Measurements from ENCODE around the gene SLCO3A1.
"Not testable (repeated sequence)": the region's sequence is repeated elsewhere in the genome, so short reads cannot be mapped to it uniquely, and the experiment has no call there.

The SLCO3A1 gene

GRCh38 chr15:92035551-92035950 is 182.0 kb downstream of the SLCO3A1 start:
- DNase-seq (ENCODE audit: low spot score): no peak

GRCh38 chr15:92035961-92036360 is 182.5 kb downstream of the SLCO3A1 start:
- DNase-seq (ENCODE audit: low spot score): no peak

- no peak for DNase-seq (ENCODE audit: low spot score)
These were observed 184.0 kb downstream of the SLCO3A1 start for GRCh38 chr15:92037491-92037890.

GRCh38 chr15:92040350-92040749 is 186.8 kb downstream of the SLCO3A1 start:
- DNase-seq (ENCODE audit: low spot score): no peak

GRCh38 chr15:92041371-92041770 is 187.9 kb downstream of the SLCO3A1 start:
- DNase-seq (ENCODE audit: low spot score): no peak

GRCh38 chr15:92043283-92043682 is 189.8 kb downstream of the SLCO3A1 start:
- no peak for DNase-seq (ENCODE audit: low spot score)

- DNase-seq (ENCODE audit: low spot score): no peak
These were observed 190.8 kb downstream of the SLCO3A1 start for GRCh38 chr15:92044203-92044909.

GRCh38 chr15:92047900-92048299 is 194.4 kb downstream of the SLCO3A1 start:
- DNase-seq (ENCODE audit: low spot score): no peak

GRCh38 chr15:92048739-92049138 is 195.2 kb downstream of the SLCO3A1 start:
- no peak for DNase-seq (ENCODE audit: low spot score)

GRCh38 chr15:92049290-92049989 is 195.9 kb downstream of the SLCO3A1 start:
- no peak for DNase-seq (ENCODE audit: low spot score)

GRCh38 chr15:92050220-92050898 is 196.9 kb downstream of the SLCO3A1 start:
- DNase-seq (ENCODE audit: low spot score): no peak

- no peak for DNase-seq (ENCODE audit: low spot score)
These were observed 198.2 kb downstream of the SLCO3A1 start for GRCh38 chr15:92051716-92052115.

GRCh38 chr15:92053753-92054316 is 200.3 kb downstream of the SLCO3A1 start:
- DNase-seq (ENCODE audit: low spot score): no peak

GRCh38 chr15:92056875-92057274 is 203.4 kb downstream of the SLCO3A1 start:
- DNase-seq (ENCODE audit: low spot score): no peak

GRCh38 chr15:92059036-92059970 is 205.8 kb downstream of the SLCO3A1 start:
- DNase-seq (ENCODE audit: low spot score): no peak

GRCh38 chr15:92059971-92060311 is 206.4 kb downstream of the SLCO3A1 start:
- not testable (repeated sequence) for DNase-seq (ENCODE audit: low spot score)

GRCh38 chr15:92061511-92062195 is 208.1 kb downstream of the SLCO3A1 start:
- DNase-seq (ENCODE audit: low spot score): no peak

- no peak for DNase-seq (ENCODE audit: low spot score)
These were observed 209.0 kb downstream of the SLCO3A1 start for GRCh38 chr15:92062505-92062904.

GRCh38 chr15:92068121-92068520 is 214.6 kb downstream of the SLCO3A1 start:
- no peak for DNase-seq (ENCODE audit: low spot score)

- no peak for DNase-seq (ENCODE audit: low spot score)
These were observed 216.1 kb downstream of the SLCO3A1 start for GRCh38 chr15:92069308-92070250.

All from HuH-7 (cell line).